KMS-11 (cell line): ENCODE data around the gene ANXA8.

ENCODE experiments used
- H2AFZ ChIP-seq: fragments of 200-600 bp; sonication (generic); 2 replicates; pipeline ENCODE4 v1.6.1; 2016; ENCODE audit warnings: antibody characterized with exemption, mixed run types, low read depth
- H3K27ac ChIP-seq: fragments of 200-600 bp; sonication (generic); 2 replicates; pipeline ENCODE4 v1.6.1; 2016; ENCODE audit warnings: mild to moderate bottlenecking, mixed run types
- H3K27me3 ChIP-seq: fragments of 200-600 bp; sonication (generic); 2 replicates; pipeline ENCODE4 v1.6.1; 2017; ENCODE audit warnings: mild to moderate bottlenecking, low read depth, mixed run types, moderate library complexity; ENCODE audit not compliant: insufficient read depth
- H3K36me3 ChIP-seq: fragments of 200-600 bp; sonication (generic); 2 replicates; pipeline ENCODE4 v1.6.1; 2017; ENCODE audit warnings: mild to moderate bottlenecking, mixed run types; ENCODE audit not compliant: insufficient read depth
- H3K4me1 ChIP-seq: fragments of 200-600 bp; sonication (generic); 2 replicates; pipeline ENCODE4 v1.6.1; 2016; ENCODE audit warnings: mild to moderate bottlenecking, low read depth, mixed run types; ENCODE audit not compliant: poor library complexity, severe bottlenecking
- H3K4me2 ChIP-seq: fragments of 200-600 bp; sonication (generic); 2 replicates; pipeline ENCODE4 v1.7.0; 2016; ENCODE audit warnings: mild to moderate bottlenecking, mixed run types
- H3K4me3 ChIP-seq: fragments of 200-600 bp; sonication (generic); IDR thresholded peaks from 2 replicates; pipeline ENCODE4 v1.6.1; 2017; ENCODE audit warnings: low read depth, low read length, mixed read lengths; ENCODE audit not compliant: insufficient read depth
- H3K79me2 ChIP-seq: fragments of 200-600 bp; sonication (generic); 2 replicates; pipeline ENCODE4 v1.6.1; 2016; ENCODE audit warnings: low read depth, mixed run types; ENCODE audit not compliant: insufficient read depth
- H3K9ac ChIP-seq: fragments of 200-600 bp; sonication (generic); 2 replicates; pipeline ENCODE4 v1.6.1; 2016; ENCODE audit warnings: mild to moderate bottlenecking, mixed run types
- H4K20me1 ChIP-seq: fragments of 200-600 bp; sonication (generic); 2 replicates; pipeline ENCODE4 v1.6.1; 2016; ENCODE audit warnings: mild to moderate bottlenecking, mixed run types; ENCODE audit not compliant: insufficient read depth
- TF ChIP-seq, protein P1 (sequence below): fragments of 200-600 bp; sonication (generic); conservative IDR thresholded peaks from 2 replicates; pipeline ENCODE4 v1.6.1; 2017; ENCODE audit warnings: low read depth, mild to moderate bottlenecking, antibody characterized with exemption, low read length, moderate library complexity, mixed read lengths

The ANXA8 gene

DNA sequence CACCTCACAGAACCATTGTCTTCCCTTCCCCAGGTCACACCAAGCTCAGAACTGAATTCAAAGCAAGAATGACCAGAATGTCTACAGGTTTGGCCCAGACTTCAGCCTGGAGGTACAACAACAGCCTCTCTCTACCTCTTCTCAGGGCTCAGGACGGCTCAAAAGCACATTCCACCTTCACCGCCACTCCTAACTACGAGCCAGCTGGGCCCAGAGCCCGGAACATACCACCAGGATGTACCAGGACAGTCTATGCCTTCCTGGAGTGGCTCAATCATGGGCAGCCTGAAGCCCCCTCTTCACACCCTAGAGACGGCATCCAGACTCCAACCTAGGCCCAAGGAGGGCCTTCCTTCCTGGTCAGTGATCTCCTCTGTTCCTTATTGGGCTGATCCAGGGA, 41.6 kb downstream of the ANXA8 start:
- no peak overlapping the region for H3K4me2 ChIP-seq
- H3K27me3 ChIP-seq: no peaks in the 10 kb centered on the region
- H3K4me1 ChIP-seq: no peaks in the 10 kb centered on the region
- no peak overlapping the region for H2AFZ ChIP-seq
- no peak overlapping the region for H3K4me3 ChIP-seq
- no peaks in the 10 kb centered on the region for H3K79me2 ChIP-seq
- no peak overlapping the region for H3K9ac ChIP-seq
- TF ChIP-seq, protein P1, sequence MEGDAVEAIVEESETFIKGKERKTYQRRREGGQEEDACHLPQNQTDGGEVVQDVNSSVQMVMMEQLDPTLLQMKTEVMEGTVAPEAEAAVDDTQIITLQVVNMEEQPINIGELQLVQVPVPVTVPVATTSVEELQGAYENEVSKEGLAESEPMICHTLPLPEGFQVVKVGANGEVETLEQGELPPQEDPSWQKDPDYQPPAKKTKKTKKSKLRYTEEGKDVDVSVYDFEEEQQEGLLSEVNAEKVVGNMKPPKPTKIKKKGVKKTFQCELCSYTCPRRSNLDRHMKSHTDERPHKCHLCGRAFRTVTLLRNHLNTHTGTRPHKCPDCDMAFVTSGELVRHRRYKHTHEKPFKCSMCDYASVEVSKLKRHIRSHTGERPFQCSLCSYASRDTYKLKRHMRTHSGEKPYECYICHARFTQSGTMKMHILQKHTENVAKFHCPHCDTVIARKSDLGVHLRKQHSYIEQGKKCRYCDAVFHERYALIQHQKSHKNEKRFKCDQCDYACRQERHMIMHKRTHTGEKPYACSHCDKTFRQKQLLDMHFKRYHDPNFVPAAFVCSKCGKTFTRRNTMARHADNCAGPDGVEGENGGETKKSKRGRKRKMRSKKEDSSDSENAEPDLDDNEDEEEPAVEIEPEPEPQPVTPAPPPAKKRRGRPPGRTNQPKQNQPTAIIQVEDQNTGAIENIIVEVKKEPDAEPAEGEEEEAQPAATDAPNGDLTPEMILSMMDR: no peak
- H4K20me1 ChIP-seq: no peaks in the 10 kb centered on the region
- no peak overlapping the region for H3K27ac ChIP-seq
- no peaks in the 10 kb centered on the region for H3K36me3 ChIP-seq

DNA sequence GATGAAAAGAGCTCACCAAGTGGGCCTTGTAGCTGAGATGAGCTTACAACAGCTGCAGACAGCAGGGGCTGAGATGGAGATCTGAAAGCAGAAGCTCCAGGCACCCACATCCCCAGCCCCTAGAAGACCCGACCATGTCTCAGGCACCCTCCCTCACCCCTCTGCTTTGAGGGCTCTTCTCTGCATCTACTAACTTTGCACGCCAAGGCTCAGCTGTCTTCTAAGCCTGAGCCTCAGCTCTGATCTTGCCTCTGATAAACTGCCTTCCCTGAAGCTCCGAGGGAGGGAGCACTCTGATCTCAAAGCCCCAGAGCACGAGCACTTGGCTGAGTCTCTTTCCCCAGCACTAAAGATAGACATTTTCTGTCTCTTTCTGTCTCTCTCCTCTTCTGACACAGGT, 42.0 kb downstream of the ANXA8 start:
- H3K27me3 ChIP-seq: no peaks in the 10 kb centered on the region
- no peak overlapping the region for H3K4me2 ChIP-seq
- no peaks in the 10 kb centered on the region for H3K36me3 ChIP-seq
- H3K79me2 ChIP-seq: no peaks in the 10 kb centered on the region
- no peak overlapping the region for H3K27ac ChIP-seq
- no peak overlapping the region for H2AFZ ChIP-seq
- no peaks in the 10 kb centered on the region for H4K20me1 ChIP-seq
- TF ChIP-seq, protein P1: no peak
- H3K9ac ChIP-seq: no peak overlapping the region
- H3K4me1 ChIP-seq: no peaks in the 10 kb centered on the region
- H3K4me3 ChIP-seq: no peak overlapping the region

DNA sequence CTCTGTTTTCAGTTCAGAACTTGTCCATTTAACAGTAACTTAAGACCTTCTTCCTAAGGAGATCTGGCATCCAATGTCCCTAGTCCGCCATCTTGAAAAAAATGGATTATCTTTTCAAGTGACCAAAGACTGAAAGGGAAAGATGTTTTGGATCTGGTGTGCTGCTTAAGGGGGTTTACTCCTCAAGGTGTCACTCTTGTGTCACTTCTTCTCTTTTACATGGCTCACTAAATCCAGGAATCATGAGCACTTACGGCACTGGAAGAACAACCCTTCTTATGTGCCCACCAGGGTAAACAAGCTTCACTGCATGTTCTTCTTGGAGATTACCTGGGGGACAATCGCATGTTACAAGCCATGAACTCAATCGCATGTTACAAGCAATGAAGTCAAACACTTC, 43.7 kb downstream of the ANXA8 start:
- TF ChIP-seq, protein P1: no peak
- Histone ChIP-seq H3K36me3 (no peaks in the 10 kb centered on the region), H3K27me3 (no peaks in the 10 kb centered on the region), H3K4me3 (no peak overlapping the region), H2AFZ (no peak overlapping the region), H4K20me1 (no peaks in the 10 kb centered on the region), H3K4me2 (no peak overlapping the region), H3K4me1 (no peaks in the 10 kb centered on the region), H3K9ac (no peak overlapping the region), H3K27ac (no peak overlapping the region), H3K79me2 (no peaks in the 10 kb centered on the region)

DNA sequence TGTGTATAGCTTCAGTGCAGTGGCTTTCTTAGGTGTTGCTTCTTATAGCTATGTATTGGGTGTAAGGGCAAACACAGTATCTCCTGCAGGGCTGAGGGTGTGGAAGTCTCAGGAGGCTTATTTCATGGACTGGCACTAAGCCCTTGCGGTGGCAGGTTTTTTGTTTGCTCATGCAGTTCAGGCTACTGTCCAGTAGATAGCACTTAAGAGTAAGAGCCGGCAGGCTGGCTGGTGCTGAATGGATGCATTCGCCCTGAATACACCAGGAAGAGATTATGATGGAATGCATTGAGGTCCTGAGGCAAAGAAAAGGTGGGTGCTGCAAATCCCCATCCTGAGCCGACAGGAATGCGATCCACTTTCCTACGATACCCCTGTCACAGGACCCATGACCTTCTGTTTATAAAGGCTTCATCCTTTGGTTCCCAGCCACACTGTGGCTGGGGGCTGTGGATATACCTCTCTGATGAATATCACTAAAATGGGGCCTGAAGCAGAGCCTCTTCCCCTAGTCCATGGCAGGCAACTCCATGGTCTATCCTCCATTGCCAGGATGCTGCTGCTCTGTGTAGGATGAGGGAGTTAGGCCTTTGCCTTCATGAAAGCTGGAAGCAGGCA, 44.9 kb downstream of the ANXA8 start:
- TF ChIP-seq, protein P1: no peak

More for the DNA sequence above, 44.9 kb downstream of the ANXA8 start:
- no peak overlapping the region for H3K4me3 ChIP-seq
- H3K9ac ChIP-seq: no peak overlapping the region
- H2AFZ ChIP-seq: no peak overlapping the region
- H3K79me2 ChIP-seq: no peaks in the 10 kb centered on the region
- no peak overlapping the region for H3K4me2 ChIP-seq
- no peaks in the 10 kb centered on the region for H3K27me3 ChIP-seq
- no peaks in the 10 kb centered on the region for H3K36me3 ChIP-seq
- no peaks in the 10 kb centered on the region for H3K4me1 ChIP-seq
- H4K20me1 ChIP-seq: no peaks in the 10 kb centered on the region
- no peak overlapping the region for H3K27ac ChIP-seq
